K562 (cell line): ENCODE measurements around the gene COX6A1. TPM values are rescaled to one million over a fixed set of nuclear protein-coding genes. Genes with fewer than 3 reads are reported as not detected.
A peak's percentile ranks its signal among the peaks of the same experiment; 100 is the strongest.
"Not testable (repeated sequence)": the region's sequence is repeated elsewhere in the genome, so short reads cannot be mapped to it uniquely, and the experiment has no call there.

Experiments
- BHLHE40 ChIP-seq: IDR thresholded peaks from 2 replicates; pipeline ENCODE4 v1.6.1; 2011; ENCODE audit warnings: low read length, improper control_type of control experiment
- CBFA2T2 ChIP-seq: fragments of 450-650 bp; conservative IDR thresholded peaks from 2 replicates; pipeline ENCODE4 v1.6.1; 2017; ENCODE audit warnings: mild to moderate bottlenecking
- FOSL1 ChIP-seq: fragments of 200-800 bp; sonication (Bioruptor generic); conservative IDR thresholded peaks from 2 replicates; pipeline ENCODE4 v1.6.1; 2016; ENCODE audit warnings: missing genetic modification characterization, missing compliant biosample characterization
- GATA2 ChIP-seq: sonication (generic); formaldehyde crosslinking; IDR thresholded peaks from 2 replicates; pipeline ENCODE4 v1.4.0; 2020; ENCODE audit warnings: mild to moderate bottlenecking, missing genetic modification reagents
- KLF16 ChIP-seq: IDR thresholded peaks from 2 replicates; pipeline ENCODE4 v1.6.1; 2016; ENCODE audit warnings: antibody characterized with exemption
- MTA2 ChIP-seq: fragments of 450-650 bp; IDR thresholded peaks from 2 replicates; pipeline ENCODE4 v1.6.1; 2016; ENCODE audit warnings: low read depth
- MYNN ChIP-seq, 2 experiments: sonication (generic); formaldehyde crosslinking in 1 of 2; IDR thresholded peaks; 2 replicates each; pipeline versions ENCODE4 v1.5.0 to v1.6.1; 2016 to 2020; ENCODE audit warnings: antibody characterized with exemption in 1 of 2, missing genetic modification reagents in 1 of 2
- NR2C1 ChIP-seq, 2 experiments: fragments of 450-650 bp; IDR thresholded peaks; 2 replicates each; pipeline ENCODE4 v1.6.1; 2017; ENCODE audit warnings: mild to moderate bottlenecking in 2 of 2, antibody characterized with exemption in 1 of 2, inconsistent platforms in 1 of 2, missing compliant biosample characterization in 1 of 2, missing genetic modification characterization in 1 of 2
- RAD51 ChIP-seq: fragments of 450-650 bp; IDR thresholded peaks from 2 replicates; pipeline ENCODE4 v1.7.1; 2016; ENCODE audit warnings: low read depth, mild to moderate bottlenecking, borderline replicate concordance
- RCOR1 ChIP-seq, 2 experiments: IDR thresholded peaks; 2 replicates each; pipeline ENCODE4 v1.6.1; 2012; ENCODE audit warnings: low read depth in 2 of 2, low read length in 2 of 2, borderline replicate concordance in 1 of 2, improper control_type of control experiment in 1 of 2
- TAL1 ChIP-seq: fragments of 450-650 bp; IDR thresholded peaks from 2 replicates; pipeline ENCODE4 v1.6.1; 2016; ENCODE audit warnings: mild to moderate bottlenecking
- TCF3 ChIP-seq: sonication (generic); formaldehyde crosslinking; IDR thresholded peaks from 2 replicates; pipeline ENCODE4 v1.4.0; 2020; ENCODE audit warnings: mild to moderate bottlenecking, missing genetic modification reagents
- ZFX ChIP-seq: sonication (generic); formaldehyde crosslinking; IDR thresholded peaks from 2 replicates; pipeline ENCODE4 v1.8.0; 2022; ENCODE audit warnings: mild to moderate bottlenecking, missing genetic modification reagents, moderate library complexity
- polyA plus RNA-seq, 8 experiments: library from polyadenylated mRNA; depleted of rRNA in 4 of 8; stranded (reverse) in 5 of 8; unstranded in 3 of 8; fragments of >200 nt; fragmentation: Nextera tagmentation in 2 of 8; fragmentation: Illumina TruSeq in 1 of 8; extraction: Ambion mirVana in 2 of 8; extraction: Trizol in 1 of 8; gene quantifications; 2 replicates each; pipeline versions ENCODE4 v1.2.1 to v1.2.3, GENCODE V29; 2011 to 2014; ENCODE audit warnings: inconsistent platforms in 1 of 8, missing spikeins in 1 of 8
- total RNA-seq, 7 experiments: library from RNA; depleted of rRNA in 6 of 7; stranded (reverse); fragments of >200 nt in 6 of 7; fragmentation: Illumina TruSeq in 2 of 7; extraction: Trizol in 2 of 7; gene quantifications; 2 replicates each; pipeline versions ENCODE4 v1.2.1 to v1.2.3, GENCODE V29; 2011 to 2021; ENCODE audit warnings: low replicate concordance in 1 of 7
- TF ChIP-seq, protein P1 (sequence below): IDR thresholded peaks from 2 replicates; pipeline ENCODE4 v1.6.1; 2014; ENCODE audit warnings: antibody characterized with exemption
- TF ChIP-seq, protein P2 (sequence below): sonication (generic); IDR thresholded peaks from 2 replicates; pipeline ENCODE4 v1.6.1; 2016
- TF ChIP-seq, protein P3 (sequence below): fragments of 200-800 bp; sonication (Bioruptor generic); IDR thresholded peaks from 2 replicates; pipeline ENCODE4 v1.6.1; 2017; ENCODE audit warnings: missing genetic modification characterization, missing compliant biosample characterization
- TF ChIP-seq, protein P4 (sequence below): sonication (generic); formaldehyde crosslinking; IDR thresholded peaks from 2 replicates; pipeline ENCODE4 v1.5.0; 2020; ENCODE audit warnings: missing genetic modification reagents

The COX6A1 gene
- total and polyA plus RNA-seq, 9 of the 15 experiments (the other 6 are each of a cell fraction or from before 2014, with no cell fraction given): 414 to 4,142 (median 931) TPM

DNA sequence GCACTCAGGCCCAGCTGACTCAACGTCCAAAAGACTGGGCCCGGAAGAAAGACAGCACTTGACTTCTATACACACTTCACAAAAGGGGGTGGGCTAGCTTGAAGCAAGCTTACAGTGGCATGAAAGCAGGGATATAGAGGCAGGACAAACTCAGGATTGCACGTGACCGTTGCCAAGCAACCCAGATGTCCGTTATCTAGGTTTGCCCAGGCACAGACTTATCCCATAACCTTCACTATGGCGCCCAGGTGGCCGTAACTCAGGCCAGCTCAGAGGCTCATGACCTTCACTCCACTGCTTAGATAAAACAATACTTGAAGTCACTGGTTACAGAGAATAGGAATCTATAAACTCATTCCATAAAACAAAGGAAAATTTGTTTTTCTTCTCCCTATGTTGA is 49.6 kb downstream of the COX6A1 start (continued):
- TF ChIP-seq BHLHE40 (peak; percentile 94), NR2C1 (tag; IDR thresholded peaks at IDR 0.05) (0 out of 2 replicates have a peak, but pooled peaks have one; percentile 35), MYNN (IDR thresholded peaks at IDR 0.05) (0 out of 2 replicates have a peak, but pooled peaks have one; percentile 53), RAD51 (peak; percentile 57; the same call in 1 of the 2 replicates), GATA2 (CRISPR knock-in tag) (0 out of 2 replicates have a peak, but pooled peaks have one; percentile 16), MTA2 (peak; percentile 41), TAL1 (peak; percentile 73), KLF16 (peak; percentile 70), FOSL1 (tag) (peak; percentile 62), CBFA2T2 (peak; percentile 85), ZFX (CRISPR knock-in tag) (peak; percentile 1; the same call in 1 of the 2 replicates), RCOR1 (IDR thresholded peaks at IDR 0.05; ENCODE audit: borderline replicate concordance in 1 of 2, low read depth in 2 of 2, low read length in 2 of 2) (peak in 1 of 2 experiments; percentile 29; a peak in 1 of 4 replicates), TCF3 (peak; percentile 85)
- not testable (repeated sequence) for TF ChIP-seq NR2C1 (IDR thresholded peaks at IDR 0.05); MYNN (CRISPR knock-in tag; IDR thresholded peaks at IDR 0.05)
- TF ChIP-seq, protein P1, sequence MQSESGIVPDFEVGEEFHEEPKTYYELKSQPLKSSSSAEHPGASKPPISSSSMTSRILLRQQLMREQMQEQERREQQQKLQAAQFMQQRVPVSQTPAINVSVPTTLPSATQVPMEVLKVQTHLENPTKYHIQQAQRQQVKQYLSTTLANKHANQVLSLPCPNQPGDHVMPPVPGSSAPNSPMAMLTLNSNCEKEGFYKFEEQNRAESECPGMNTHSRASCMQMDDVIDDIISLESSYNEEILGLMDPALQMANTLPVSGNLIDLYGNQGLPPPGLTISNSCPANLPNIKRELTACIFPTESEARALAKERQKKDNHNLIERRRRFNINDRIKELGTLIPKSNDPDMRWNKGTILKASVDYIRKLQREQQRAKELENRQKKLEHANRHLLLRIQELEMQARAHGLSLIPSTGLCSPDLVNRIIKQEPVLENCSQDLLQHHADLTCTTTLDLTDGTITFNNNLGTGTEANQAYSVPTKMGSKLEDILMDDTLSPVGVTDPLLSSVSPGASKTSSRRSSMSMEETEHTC: peak; percentile 73
- TF ChIP-seq, protein P2, sequence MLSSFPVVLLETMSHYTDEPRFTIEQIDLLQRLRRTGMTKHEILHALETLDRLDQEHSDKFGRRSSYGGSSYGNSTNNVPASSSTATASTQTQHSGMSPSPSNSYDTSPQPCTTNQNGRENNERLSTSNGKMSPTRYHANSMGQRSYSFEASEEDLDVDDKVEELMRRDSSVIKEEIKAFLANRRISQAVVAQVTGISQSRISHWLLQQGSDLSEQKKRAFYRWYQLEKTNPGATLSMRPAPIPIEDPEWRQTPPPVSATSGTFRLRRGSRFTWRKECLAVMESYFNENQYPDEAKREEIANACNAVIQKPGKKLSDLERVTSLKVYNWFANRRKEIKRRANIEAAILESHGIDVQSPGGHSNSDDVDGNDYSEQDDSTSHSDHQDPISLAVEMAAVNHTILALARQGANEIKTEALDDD: peak; percentile 25; the same call in 1 of the 2 replicates
- TF ChIP-seq, protein P3, sequence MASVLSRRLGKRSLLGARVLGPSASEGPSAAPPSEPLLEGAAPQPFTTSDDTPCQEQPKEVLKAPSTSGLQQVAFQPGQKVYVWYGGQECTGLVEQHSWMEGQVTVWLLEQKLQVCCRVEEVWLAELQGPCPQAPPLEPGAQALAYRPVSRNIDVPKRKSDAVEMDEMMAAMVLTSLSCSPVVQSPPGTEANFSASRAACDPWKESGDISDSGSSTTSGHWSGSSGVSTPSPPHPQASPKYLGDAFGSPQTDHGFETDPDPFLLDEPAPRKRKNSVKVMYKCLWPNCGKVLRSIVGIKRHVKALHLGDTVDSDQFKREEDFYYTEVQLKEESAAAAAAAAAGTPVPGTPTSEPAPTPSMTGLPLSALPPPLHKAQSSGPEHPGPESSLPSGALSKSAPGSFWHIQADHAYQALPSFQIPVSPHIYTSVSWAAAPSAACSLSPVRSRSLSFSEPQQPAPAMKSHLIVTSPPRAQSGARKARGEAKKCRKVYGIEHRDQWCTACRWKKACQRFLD (CRISPR knock-in tag): peak; percentile 71; the same call in 1 of the 2 replicates
- TF ChIP-seq, protein P4, sequence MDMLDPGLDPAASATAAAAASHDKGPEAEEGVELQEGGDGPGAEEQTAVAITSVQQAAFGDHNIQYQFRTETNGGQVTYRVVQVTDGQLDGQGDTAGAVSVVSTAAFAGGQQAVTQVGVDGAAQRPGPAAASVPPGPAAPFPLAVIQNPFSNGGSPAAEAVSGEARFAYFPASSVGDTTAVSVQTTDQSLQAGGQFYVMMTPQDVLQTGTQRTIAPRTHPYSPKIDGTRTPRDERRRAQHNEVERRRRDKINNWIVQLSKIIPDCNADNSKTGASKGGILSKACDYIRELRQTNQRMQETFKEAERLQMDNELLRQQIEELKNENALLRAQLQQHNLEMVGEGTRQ (CRISPR knock-in tag): peak; percentile 20; the same call in 1 of the 2 replicates
